Ecto neural progenitor cell (in vitro differentiated cells): ENCODE data around the gene DPP4.
"Not testable (repeated sequence)": the region's sequence is repeated elsewhere in the genome, so short reads cannot be mapped to it uniquely, and the experiment has no call there.

Experiments
- DNase-seq: peaks from one replicate; pipeline ENCODE4 v3.0.0-alpha.2; 2018; ENCODE audit warnings: low spot score

Gene DPP4

DNA sequence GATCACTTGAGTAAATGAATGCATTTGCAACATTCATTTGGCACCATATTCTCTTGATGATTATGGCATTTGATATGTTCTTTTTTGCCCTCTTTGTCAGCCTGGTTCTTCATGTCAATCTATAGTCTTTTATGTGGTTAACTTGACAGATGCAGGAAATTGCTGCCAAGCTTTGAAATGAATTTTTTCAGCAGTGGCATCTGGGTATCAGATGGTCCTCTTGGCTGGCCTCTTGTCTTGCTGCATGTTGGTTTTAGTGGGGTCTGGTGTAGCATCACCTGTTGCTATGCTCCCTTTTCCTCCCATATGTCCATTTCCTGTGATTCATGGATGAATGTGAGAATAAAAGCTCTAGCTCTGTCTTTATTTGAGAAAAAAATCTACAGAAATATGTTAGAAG, 119.9 kb downstream of the DPP4 start:
- no peak for DNase-seq

DNA sequence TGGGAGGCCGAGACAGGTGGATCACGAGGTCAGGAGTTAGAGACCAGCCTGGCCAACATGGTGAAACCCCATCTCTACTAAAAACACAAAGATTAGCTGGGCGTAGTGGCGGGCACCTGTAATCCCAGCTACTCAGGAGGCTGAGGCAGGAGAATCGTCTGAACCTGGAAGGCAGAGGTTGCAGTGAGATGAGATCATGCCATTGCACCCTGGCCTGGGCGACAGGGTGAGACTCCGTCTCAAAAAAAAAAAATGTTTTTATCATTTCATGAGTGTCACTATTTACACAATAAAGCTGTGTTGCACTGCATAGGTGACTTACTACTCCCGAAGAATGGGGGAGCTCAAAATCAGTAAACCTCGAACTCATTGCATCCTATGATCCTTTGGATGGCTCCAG, 120.6 kb downstream of the DPP4 start:
- not testable (repeated sequence) for DNase-seq

DNA sequence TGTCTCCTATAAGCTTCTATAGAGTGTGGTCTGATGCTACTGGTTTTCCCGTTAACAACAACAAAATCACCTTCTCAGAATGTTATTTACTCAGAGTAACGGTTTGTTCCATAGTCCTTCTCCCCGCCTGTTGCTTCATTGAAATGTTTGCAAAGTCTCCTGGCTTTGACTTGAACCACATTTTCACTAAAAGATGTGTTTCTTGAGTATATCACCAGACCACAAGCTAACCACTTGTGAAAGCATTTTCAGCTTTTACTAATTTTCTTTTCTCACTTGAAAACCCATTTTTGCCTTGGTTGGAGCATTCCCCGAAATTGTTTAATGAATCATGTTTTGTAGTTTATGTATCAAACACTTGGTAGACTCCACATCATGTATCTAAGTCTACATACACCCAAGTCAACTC, 121.2 kb downstream of the DPP4 start:
- DNase-seq: no peak

DNA sequence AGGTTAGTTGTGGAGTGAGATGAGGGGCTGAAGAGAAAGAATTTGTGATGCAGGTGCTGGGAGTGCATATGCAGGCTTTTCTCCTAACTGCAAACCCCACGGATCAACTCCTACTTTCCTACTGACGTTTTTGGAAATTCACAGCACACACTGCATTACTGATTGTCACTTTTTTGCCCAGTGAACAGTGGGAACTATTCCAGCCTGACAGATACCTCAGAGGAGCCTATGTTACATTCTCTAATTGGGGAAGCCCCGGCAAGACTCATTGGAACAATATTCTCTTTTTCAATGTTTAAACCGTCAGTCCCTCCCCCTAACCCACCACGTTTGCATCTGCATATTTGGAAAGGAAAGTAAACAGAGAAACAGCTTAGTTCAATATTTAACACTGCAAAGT, 126.2 kb downstream of the DPP4 start:
- DNase-seq: no peak

DNA sequence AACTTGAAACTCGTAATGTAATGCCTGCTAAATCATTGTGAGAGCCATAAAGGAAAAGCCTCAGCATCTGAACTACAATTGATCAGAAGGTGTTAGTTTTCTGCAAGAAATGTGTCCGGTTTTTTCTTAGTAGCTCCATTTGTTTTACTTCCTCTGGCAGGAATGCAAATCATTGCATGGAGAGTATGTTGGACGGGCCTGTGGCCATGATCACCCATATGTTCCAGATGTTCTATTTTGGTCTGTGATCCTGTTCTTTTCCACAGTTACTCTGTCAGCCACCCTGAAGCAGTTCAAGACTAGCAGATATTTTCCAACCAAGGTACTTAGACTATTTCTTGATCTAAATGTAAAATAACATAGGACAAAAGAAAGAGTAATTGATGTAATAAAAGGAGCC, 126.6 kb downstream of the DPP4 start:
- DNase-seq: no peak

- no peak for DNase-seq
Measured at GRCh38 chr2:161946489-161947107, 127.4 kb downstream of the DPP4 start.

DNA sequence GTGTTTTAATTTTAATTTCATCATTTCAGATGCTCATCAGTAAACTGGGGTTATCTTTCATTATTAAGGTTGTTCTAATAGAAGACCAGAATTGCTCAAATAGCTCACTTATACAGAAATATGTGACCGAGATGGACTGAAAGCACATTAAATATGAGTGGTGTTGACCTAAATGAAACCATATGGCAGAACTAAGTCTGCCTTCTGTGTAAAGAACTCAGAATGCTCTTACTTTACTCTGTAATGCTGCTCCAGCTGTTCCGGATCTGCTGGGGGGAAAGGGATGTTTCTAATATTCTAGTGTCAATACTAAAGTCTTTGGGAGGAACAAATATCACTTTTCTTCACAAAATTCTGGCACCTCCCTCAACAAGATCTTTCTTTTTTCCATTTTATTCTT, 131.0 kb downstream of the DPP4 start:
- DNase-seq: no peak
